ENCODE results near the gene LRRC36.

The LRRC36 gene

DNA sequence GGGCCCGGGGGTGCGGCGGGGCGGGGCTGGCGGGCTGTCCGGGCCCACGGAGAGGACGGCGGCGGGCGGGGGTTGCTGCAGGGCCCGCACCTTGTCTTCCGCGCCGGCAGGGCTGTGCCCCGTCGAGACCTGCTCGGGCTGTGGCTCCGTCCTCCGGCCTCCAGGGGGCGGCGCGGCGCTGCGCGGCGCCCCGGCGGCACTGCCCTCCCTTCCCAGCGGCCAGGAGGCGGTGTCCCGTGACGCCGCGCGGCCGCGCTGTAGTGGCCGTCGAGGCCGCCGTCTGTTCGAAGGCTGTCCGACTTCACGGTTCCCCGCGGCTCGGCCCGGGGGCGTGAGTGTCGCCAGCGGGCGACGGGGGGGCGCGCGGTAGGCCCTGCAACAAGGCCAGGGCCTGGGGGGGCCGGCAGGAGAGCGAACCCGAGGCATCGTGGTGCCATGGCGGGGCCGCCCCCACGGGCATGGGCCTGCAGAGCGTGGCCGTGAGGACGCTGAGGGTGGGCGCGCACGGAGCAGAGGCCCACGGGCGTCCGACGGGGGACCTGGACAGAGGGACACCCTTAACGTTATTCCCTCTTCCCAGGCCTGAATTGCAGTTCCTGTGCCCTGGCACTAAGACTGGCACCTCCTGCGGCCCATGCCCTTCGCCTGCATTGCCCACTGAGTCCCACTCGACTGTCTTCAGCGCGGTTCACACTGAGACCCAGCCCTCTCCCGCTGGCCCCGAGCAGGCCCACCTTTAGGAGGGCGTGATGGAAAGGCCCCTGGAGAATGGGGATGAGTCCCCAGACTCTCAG lies 47.1 kb upstream of the LRRC36 start, which contains the start of gene PLEKHG4:
TSS of gene PLEKHG4 (plus strand) at position 237 of the 794 bp plus-strand sequence. CDS start at position 750, 513 bp downstream.
- ATAC-seq (ENCODE audit: low read depth), result peak; percentile 78
- DNase-seq (ENCODE audit: low spot score), result no peak
- H3K27me3 ChIP-seq (ENCODE audit: insufficient read depth, poor library complexity, severe bottlenecking), result no peaks in the 10 kb centered on the region
- H3K4me3 ChIP-seq (ENCODE audit: severe bottlenecking), result peak within 1 kb of the TSS; percentile 80
- peak within 1 kb of the TSS; percentile 95 for H3K27ac ChIP-seq (ENCODE audit: poor library complexity, severe bottlenecking)
- H3K36me3 ChIP-seq (ENCODE audit: low read depth), result peaks cover 52% of the 10 kb centered on the region
- peaks cover 21% of the 10 kb centered on the region for H3K4me1 ChIP-seq (ENCODE audit: insufficient read depth, poor library complexity, severe bottlenecking)
- no peaks in the 10 kb centered on the region for H3K9me3 ChIP-seq (ENCODE audit: severe bottlenecking)
- TF ChIP-seq, protein P1, sequence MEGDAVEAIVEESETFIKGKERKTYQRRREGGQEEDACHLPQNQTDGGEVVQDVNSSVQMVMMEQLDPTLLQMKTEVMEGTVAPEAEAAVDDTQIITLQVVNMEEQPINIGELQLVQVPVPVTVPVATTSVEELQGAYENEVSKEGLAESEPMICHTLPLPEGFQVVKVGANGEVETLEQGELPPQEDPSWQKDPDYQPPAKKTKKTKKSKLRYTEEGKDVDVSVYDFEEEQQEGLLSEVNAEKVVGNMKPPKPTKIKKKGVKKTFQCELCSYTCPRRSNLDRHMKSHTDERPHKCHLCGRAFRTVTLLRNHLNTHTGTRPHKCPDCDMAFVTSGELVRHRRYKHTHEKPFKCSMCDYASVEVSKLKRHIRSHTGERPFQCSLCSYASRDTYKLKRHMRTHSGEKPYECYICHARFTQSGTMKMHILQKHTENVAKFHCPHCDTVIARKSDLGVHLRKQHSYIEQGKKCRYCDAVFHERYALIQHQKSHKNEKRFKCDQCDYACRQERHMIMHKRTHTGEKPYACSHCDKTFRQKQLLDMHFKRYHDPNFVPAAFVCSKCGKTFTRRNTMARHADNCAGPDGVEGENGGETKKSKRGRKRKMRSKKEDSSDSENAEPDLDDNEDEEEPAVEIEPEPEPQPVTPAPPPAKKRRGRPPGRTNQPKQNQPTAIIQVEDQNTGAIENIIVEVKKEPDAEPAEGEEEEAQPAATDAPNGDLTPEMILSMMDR (IDR thresholded peaks at IDR 0.05; ENCODE audit: poor library complexity, severe bottlenecking), result peak; percentile 96

DNA sequence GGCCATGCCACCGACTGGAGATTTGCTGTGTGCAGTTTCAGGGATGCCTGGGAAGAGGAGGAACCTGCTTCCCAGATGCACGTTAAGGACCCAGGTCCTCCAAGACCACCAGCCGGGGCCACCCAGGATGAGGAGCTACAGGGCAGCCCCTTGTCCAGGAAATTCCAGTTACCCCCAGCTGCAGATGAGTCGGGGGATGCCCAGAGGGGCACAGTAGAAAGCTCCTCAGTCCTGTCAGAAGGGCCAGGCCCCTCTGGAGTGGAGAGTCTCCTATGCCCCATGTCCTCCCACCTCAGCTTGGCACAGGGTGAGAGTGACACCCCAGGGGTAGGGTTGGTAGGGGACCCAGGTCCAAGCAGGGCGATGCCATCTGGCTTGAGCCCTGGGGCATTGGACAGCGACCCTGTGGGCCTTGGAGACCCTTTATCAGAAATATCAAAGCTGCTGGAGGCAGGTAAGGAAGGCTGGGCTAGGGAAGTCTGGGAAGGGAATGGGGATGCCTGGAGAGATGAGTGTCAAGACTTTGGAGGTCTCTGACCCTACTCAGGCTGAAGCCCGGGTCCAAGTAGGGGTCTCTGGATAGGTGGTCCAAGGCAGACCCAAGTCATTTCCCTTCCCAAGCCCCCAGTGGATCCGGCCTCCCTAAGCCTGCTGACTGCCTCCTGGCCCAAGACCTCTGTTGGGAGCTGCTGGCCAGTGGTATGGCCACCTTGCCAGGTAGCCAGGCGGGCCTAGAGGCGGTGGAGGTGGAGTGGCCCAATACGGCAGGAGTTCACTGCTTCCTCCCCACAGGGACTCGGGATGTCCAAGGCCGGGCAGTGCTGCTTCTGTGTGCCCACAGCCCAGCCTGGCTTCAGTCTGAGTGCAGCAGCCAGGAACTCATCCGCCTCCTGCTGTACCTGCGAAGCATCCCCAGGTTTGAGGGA lies 46.3 kb upstream of the LRRC36 start:
- Histone ChIP-seq H3K27ac (ENCODE audit: poor library complexity, severe bottlenecking) (peak overlapping the region; percentile 95), H3K4me3 (ENCODE audit: severe bottlenecking) (peak overlapping the region; percentile 80), H3K27me3 (ENCODE audit: insufficient read depth, poor library complexity, severe bottlenecking) (no peaks in the 10 kb centered on the region), H3K4me1 (ENCODE audit: insufficient read depth, poor library complexity, severe bottlenecking) (peaks cover 21% of the 10 kb centered on the region), H3K9me3 (ENCODE audit: severe bottlenecking) (no peaks in the 10 kb centered on the region), H3K36me3 (ENCODE audit: low read depth) (peaks cover 58% of the 10 kb centered on the region)
- TF ChIP-seq, protein P1 (IDR thresholded peaks at IDR 0.05; ENCODE audit: poor library complexity, severe bottlenecking), result no peak
- ATAC-seq (ENCODE audit: low read depth), result no peak
- DNase-seq (ENCODE audit: low spot score), result no peak

DNA sequence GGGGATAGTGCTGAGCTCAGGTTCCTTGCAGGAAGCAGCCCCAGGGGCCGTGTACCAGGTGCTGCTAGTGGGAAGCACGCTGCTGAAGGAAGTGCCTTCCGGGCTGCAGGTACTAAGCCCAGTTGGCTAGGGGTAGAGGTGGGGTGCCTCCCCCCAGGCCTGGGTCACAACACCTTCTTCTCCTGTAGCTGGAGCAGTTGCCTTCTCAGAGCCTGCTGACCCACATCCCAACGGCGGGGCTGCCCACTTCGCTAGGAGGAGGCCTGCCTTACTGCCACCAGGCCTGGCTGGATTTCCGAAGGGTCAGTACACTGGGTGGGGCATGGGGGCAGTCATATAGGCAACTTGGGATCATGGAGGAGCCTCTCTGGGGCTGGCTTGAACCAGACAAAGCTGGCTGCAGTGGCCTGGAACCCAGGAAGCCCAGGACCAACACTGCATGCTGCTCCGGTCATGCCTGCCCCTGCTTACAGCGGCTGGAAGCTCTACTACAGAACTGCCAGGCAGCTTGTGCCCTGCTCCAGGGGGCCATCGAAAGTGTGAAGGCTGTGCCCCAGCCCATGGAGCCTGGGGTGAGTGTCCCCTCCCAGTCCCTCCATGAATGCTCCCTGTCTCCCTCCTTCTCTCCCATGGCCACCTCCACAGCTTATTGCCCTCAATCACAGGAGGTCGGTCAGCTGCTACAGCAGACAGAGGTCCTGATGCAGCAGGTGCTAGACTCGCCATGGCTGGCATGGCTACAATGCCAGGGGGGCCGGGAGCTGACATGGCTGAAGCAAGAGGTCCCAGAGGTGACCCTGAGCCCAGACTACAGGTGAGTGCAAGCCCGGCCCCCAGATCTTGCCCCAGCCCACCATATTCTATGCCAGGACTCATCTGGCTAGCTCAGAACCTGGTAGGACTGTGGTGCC lies 44.8 kb upstream of the LRRC36 start:
- DNase-seq (ENCODE audit: low spot score), result no peak
- H3K4me3 ChIP-seq (ENCODE audit: severe bottlenecking), result no peak overlapping the region
- H3K4me1 ChIP-seq (ENCODE audit: insufficient read depth, poor library complexity, severe bottlenecking), result peaks cover 19% of the 10 kb centered on the region
- no peaks in the 10 kb centered on the region for H3K27me3 ChIP-seq (ENCODE audit: insufficient read depth, poor library complexity, severe bottlenecking)
- ATAC-seq (ENCODE audit: low read depth), result no peak
- H3K9me3 ChIP-seq (ENCODE audit: severe bottlenecking), result no peaks in the 10 kb centered on the region
- H3K36me3 ChIP-seq (ENCODE audit: low read depth), result peaks cover 47% of the 10 kb centered on the region
- H3K27ac ChIP-seq (ENCODE audit: poor library complexity, severe bottlenecking), result no peak overlapping the region
- TF ChIP-seq, protein P1 (IDR thresholded peaks at IDR 0.05; ENCODE audit: poor library complexity, severe bottlenecking), result no peak

DNA sequence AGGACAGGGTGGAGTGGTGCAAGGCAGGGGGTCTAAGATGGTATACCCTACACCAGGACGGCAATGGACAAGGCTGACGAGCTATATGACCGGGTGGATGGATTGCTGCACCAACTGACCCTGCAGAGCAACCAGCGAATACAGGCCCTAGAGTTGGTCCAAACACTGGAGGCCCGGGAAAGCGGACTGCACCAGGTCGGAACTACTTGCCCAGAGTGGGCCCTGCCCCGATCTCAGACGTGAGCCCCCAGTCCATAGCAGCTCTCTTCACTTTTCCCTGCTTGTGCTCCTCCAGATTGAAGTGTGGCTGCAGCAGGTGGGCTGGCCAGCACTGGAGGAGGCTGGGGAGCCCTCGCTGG lies 44.2 kb upstream of the LRRC36 start:
- H3K4me1 ChIP-seq (ENCODE audit: insufficient read depth, poor library complexity, severe bottlenecking), result peaks cover 14% of the 10 kb centered on the region
- H3K27me3 ChIP-seq (ENCODE audit: insufficient read depth, poor library complexity, severe bottlenecking), result no peaks in the 10 kb centered on the region
- no peak for ATAC-seq (ENCODE audit: low read depth)
- H3K27ac ChIP-seq (ENCODE audit: poor library complexity, severe bottlenecking), result no peak overlapping the region
- H3K9me3 ChIP-seq (ENCODE audit: severe bottlenecking), result no peaks in the 10 kb centered on the region
- H3K4me3 ChIP-seq (ENCODE audit: severe bottlenecking), result no peak overlapping the region
- TF ChIP-seq, protein P1 (IDR thresholded peaks at IDR 0.05; ENCODE audit: poor library complexity, severe bottlenecking), result no peak
- peaks cover 50% of the 10 kb centered on the region for H3K36me3 ChIP-seq (ENCODE audit: low read depth)
- DNase-seq (ENCODE audit: low spot score), result no peak

All from RWPE2 (cell line).